HG02973 (cell line): ENCODE results near the gene COPS2.
"Not testable (repeated sequence)": the region's sequence is repeated elsewhere in the genome, so short reads cannot be mapped to it uniquely, and the experiment has no call there.

Experiments used
- ATAC-seq: cut with Tn5 transposase; IDR thresholded peaks from one replicate; pipeline ENCODE4 v1.9.1; 2021; ENCODE audit warnings: moderate library complexity; ENCODE audit not compliant: unreplicated experiment

Gene COPS2

DNA sequence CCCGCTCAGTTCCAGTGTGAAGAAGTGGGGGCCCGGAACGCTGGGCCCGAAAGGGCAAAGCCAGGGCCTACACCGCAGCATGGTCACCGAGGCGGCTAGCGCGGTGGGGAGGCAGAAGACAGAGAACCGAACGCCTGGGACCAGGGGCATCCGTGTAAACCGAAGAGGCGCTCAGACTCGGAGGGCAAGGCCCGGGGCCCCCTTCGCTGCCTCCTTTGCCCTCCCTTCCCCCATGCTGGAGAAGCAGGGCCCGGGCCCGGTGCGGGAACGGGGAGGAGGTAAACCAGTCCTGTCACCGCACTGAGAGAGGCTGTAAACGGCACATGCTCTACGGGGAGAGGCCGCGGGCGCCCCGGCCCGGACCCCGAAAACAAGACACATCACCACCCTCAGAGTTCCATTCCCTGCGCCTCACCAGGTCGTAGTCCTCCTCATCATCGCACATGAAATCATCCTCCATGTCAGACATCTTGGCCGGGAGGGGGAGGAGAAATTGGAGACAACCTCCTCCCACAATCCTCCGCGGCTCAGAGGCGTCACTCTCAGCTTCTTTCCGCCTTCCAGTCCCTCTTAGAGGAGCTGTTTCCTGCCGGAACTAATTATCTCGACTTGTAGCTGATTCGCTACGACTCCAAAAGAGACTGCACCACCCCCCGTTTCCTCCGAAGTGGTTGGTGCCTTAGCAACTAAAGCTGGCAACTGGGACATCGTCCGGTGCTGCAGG, at the start of gene COPS2:
COPS2 (minus strand) TSS at position 490 of the 724 bp plus-strand sequence; CDS start at position 469, 21 bp downstream.
- peak; percentile 81 for ATAC-seq

GRCh38 chr15:49200347-49200746, 44.9 kb upstream of the COPS2 start:
- ATAC-seq = no peak

- no peak for ATAC-seq
These were observed 44.3 kb upstream of the COPS2 start for GRCh38 chr15:49199666-49200065.

- no peak for ATAC-seq
These were observed 41.5 kb upstream of the COPS2 start for GRCh38 chr15:49196856-49197255.

- no peak for ATAC-seq
These were observed 36.5 kb upstream of the COPS2 start for GRCh38 chr15:49191892-49192291.

GRCh38 chr15:49190586-49190985, 35.2 kb upstream of the COPS2 start:
- ATAC-seq = no peak

DNA sequence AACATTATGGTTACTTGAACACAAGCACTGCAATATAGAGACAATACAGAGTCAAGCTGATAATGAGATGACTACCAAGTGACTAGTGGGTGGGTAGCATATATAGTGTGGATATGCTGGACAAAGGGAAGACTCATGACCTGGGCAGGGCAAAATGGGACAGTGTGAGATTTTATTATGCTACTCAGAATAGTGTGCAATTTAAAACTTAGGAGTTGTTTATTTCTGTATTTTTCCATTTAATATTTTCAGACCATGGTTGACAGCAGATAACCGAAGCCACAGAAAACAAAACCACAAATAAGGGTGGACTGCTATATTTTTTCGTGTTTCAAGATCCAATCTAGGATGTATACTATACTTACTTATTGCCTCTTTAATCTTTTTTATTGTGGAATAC, 34.2 kb upstream of the COPS2 start:
- ATAC-seq = no peak

DNA sequence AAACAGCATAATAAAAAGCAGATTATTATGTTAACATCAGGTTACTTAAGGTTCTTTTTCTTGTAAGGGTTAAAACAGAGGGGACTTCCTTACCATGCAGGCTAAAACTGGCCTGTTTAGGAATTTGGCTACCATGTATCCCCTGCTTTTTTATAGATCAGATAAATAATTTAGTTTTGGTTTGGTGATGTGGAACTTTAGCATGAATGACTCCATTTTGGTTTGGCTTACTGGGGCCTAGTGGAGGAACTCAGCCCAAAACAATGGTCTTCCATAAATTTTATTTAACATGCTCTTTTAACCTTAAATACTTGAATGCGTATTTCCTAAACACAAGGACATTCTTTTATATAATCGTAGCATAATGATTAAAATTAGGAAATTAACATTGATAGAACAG, 33.5 kb upstream of the COPS2 start:
- no peak for ATAC-seq

GRCh38 chr15:49187549-49188245, 32.3 kb upstream of the COPS2 start:
- ATAC-seq = no peak

DNA sequence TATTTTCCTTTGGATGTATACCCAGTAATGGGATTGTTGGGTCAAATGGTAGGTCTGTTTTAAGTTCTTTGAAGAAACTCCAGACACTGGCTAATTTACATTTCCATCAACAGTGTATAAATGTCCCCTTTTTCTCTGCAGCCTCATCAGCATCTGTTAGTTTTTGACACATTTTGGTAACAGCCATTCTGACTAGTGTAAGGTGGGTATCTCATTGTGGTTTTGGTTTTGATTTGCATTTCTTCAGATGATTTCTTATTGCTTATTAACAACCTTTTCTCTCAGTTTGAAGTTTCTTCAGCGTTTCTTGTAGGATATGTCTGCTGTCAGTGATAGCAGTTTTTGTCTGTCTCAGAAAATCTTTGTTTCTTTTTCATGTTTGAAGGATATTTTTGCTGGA, 30.1 kb upstream of the COPS2 start:
- ATAC-seq = peak; percentile 72

DNA sequence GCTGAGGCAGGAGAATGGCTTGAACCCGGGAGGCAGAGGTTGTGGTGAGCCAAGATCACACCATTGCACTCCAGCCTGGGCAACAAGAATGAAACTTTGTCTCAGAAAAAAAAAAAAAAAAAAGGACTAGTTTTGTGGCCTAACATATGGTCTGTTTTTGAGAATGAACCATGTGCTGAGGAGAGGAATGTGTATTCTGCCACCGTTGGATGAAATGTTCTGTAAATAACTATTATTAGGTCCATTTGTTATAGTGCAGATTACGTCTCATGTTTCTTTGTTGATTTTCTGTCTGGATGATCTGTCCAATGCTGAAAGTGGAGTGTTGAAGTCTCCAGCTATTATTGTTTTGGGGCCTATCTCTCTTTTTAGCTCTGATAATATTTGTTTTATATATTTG, 28.3 kb upstream of the COPS2 start:
- ATAC-seq = not testable (repeated sequence)

GRCh38 chr15:49182128-49182527, 26.7 kb upstream of the COPS2 start:
- ATAC-seq = no peak

GRCh38 chr15:49179433-49180190, 24.2 kb upstream of the COPS2 start:
- no peak for ATAC-seq

DNA sequence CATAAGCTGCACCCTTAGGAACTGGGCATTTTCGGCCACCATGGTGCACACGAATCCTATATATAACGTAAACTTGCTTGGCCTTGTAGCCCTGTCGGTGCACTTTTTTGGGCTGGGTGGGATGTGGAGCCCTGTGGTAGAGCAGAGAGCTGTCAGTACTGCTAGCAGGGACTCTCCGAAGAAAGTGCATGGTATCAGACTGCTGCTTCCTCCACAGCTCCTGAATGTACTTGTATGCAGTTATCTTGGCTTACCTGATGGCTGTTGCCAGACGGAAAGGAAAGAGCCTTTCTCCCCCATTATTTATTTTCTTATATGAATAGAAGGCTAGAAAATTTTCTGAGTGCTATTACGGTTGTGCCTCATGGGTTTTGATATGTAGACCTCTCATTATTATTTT, 23.1 kb upstream of the COPS2 start:
- no peak for ATAC-seq

- ATAC-seq = not testable (repeated sequence)
These were observed 20.4 kb upstream of the COPS2 start for GRCh38 chr15:49175582-49176397.

DNA sequence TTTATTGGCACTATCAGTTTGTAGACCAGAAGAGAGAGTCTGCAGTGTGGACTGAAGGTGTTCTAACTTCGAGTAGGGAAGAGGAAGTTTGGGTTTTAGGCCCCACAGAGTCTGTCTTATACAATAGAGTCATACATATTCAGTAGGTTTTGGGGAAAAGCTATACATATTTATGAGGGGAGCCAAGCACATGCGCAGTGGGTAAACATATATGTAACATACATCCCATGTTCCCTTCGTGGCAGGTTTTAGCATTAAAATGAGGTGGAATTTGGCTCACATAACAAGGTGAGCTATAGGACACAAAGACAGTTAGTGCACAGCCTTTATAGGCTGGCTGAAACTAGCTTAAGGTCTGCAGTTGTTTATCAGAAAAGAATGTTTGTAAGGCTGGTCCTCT, 19.5 kb upstream of the COPS2 start:
- no peak for ATAC-seq

DNA sequence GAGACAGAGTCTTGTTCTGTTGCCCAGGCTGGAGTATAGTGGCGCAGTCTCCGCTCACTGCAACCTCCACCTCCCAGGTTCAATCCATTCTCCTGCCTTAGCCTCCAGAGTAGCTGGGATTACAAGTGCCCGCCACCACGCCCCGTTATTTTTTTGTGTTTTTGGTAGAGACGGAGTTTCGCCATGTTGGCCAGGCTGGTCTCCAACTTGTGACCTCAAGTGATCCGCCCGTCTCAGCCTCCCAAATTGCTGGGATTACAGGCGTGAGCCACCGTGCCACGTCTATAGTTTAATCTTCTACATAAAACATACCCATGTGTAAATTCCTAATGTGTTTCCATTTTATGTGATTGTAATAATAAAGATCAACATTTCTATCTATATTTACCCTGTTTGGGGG, 16.4 kb upstream of the COPS2 start:
- ATAC-seq = no peak

DNA sequence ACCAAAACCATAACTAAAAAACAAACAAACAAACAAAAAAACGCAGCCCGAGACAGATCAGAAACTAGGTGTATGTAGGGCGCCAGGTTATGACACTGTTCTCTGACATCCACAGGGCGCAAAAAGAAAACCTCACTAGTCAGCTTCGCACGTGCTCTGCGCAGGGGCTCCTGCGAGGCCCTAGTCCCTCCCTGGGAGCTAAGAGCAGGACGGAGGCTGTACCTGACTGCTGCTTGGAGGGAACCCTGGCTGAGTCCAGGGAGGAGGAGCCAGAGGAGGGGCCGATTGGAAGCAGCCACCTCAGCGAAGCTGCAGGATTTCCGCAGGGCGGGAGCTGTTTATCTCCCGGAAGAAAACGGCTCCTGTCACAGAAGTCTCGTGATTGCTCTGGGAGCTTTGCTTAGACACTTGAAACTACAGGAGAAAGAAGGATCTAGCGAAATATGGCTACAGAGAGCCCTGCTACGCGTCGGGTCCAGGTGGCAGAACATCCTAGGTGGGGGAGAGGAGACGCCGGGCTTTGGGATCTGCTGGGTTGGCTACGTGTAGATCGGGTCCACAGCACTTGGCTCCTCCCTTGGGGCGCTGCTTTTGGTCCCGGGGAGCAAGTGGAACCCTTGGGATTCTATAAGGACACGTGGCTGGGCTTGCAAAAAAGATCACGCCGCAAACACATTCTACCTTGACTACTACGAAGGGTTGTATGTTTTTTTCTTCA, 14.6 kb upstream of the COPS2 start, which contains the start of gene GALK2:
GALK2 (plus strand) TSS at position 368 of the 718 bp plus-strand sequence; CDS start at position 444, 76 bp downstream.
- ATAC-seq = peak; percentile 95

DNA sequence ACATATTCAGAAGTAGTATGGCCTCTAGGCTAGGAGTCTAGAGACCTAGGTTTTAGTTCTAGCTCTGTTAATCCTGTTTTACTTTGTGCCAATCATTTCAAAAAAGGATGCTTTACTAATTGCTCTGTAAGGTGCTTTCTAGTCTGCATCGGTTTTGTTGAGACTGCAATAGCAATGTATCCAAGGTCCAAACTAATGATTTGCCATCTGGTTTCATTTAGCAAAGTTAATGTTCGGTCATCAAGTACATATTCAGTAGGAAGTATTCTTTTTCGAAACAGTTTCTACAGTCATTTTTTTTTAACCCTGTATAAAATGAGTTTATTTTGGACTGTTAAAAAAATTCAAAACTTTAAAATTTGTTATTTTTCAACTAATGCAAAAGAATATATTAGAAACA, 12.6 kb upstream of the COPS2 start:
- ATAC-seq = no peak

DNA sequence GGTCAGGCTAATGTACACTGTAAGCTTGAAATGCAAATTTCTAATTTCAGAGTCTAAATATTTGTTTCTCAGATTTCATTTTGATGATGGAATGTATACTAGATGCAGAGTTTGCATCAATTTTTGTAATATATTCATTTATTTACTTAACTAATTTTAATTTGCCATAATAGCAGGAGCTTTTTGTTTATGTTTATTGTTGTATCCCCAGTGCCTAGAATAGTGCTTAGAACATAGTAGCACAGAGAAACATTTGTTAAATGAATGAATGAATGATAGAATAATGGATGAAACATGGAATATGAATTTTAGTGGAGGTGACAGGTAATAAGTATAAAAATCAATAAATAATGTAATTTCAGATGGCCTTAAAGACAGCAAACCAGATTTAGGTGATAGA, 9.5 kb upstream of the COPS2 start:
- no peak for ATAC-seq
